Endothelial cell of umbilical vein (primary cell): Measurements from ENCODE around the gene CASK. TPM values are rescaled to one million over a fixed set of nuclear protein-coding genes. Genes with fewer than 3 reads are reported as not detected.

Experiments
- BruUV-seq: library from RNA; stranded (reverse); fragments of 400-500 nt; replicated peaks from 2 replicates; lab custom pipeline; 2021; lab: Mats Ljungman, UMichigan
- CTCF ChIA-PET: fragments of 300-600, 350-600 bp; sonication (Branson Sonifier 250); formaldehyde crosslinking; loops from one replicate; lab custom pipeline; 2021; ENCODE audit warnings: antibody characterized with exemption, inconsistent platforms; lab: Charles Lee
- POLR2A ChIA-PET: fragments of 300-600, 350-600 bp; sonication (Branson Sonifier 250); formaldehyde crosslinking; loops from one replicate; lab custom pipeline; 2021; ENCODE audit warnings: antibody characterized with exemption, inconsistent platforms; lab: Charles Lee
- DNase-seq: peaks from one replicate; pipeline ENCODE4 v3.0.0-alpha.2; 2011; ENCODE audit warnings: low read depth, low spot score
- FAIRE-seq: peaks from 2 replicates; lab custom pipeline; 2011; peaks lifted over from hg19 to GRCh38; lab: Jason Lieb, UNC
- H2AFZ ChIP-seq: 2 replicates; pipeline ENCODE4 v1.6.0; 2012; ENCODE audit warnings: low read depth, low read length, control low read depth, inconsistent platforms
- H3K27ac ChIP-seq: 2 replicates; pipeline ENCODE4 v1.5.1; 2011; ENCODE audit warnings: low read depth, mild to moderate bottlenecking, control low read depth, low read length, moderate library complexity; ENCODE audit not compliant: insufficient read depth
- H3K27me3 ChIP-seq, 2 experiments: 2 replicates each; pipeline versions ENCODE4 v1.6.0 to v1.6.1; 2011; ENCODE audit warnings: low read length in 2 of 2, mixed read lengths in 1 of 2; ENCODE audit not compliant: control insufficient read depth in 2 of 2, insufficient read depth in 2 of 2
- H3K36me3 ChIP-seq, 2 experiments: 2 replicates in 1 of 2; 3 replicates in 1 of 2; pipeline ENCODE4 v1.5.1; 2011; ENCODE audit warnings: low read length in 2 of 2, mild to moderate bottlenecking in 1 of 2, moderate library complexity in 1 of 2; ENCODE audit not compliant: control insufficient read depth in 2 of 2, insufficient read depth in 2 of 2; ENCODE audit errors: extremely low read depth in 1 of 2
- H3K4me1 ChIP-seq: 3 replicates; pipeline ENCODE4 v1.5.1; 2011; ENCODE audit warnings: mild to moderate bottlenecking, low read length; ENCODE audit not compliant: control insufficient read depth, insufficient read depth; ENCODE audit errors: extremely low read depth
- H3K4me2 ChIP-seq: 2 replicates; pipeline ENCODE4 v1.6.1; 2011; ENCODE audit warnings: low read length, control low read depth, mixed read lengths; ENCODE audit not compliant: insufficient read depth
- H3K4me3 ChIP-seq, 3 experiments: fragments of 200-600 bp in 1 of 3; sonication (generic), shearing (Covaris generic) in 1 of 3; replicated peaks in 1 of 3; 2 replicates each; pipeline ENCODE4 v1.5.1; 2011 to 2016; ENCODE audit warnings: control low read depth in 3 of 3, low read length in 3 of 3, mild to moderate bottlenecking in 2 of 3, inconsistent platforms in 1 of 3, low read depth in 1 of 3, moderate library complexity in 1 of 3; ENCODE audit not compliant: insufficient read depth in 1 of 3
- H3K79me2 ChIP-seq: 2 replicates; pipeline ENCODE4 v1.6.0; 2012; ENCODE audit warnings: low read length, inconsistent platforms; ENCODE audit not compliant: control insufficient read depth, insufficient read depth
- H3K9ac ChIP-seq: replicated peaks from 2 replicates; pipeline ENCODE3; 2011; ENCODE audit warnings: low read length, control low read depth; ENCODE audit not compliant: insufficient read depth; ENCODE audit errors: extremely low read depth
- H3K9me1 ChIP-seq: replicated peaks from 3 replicates; pipeline ENCODE4 v1.6.0; 2011; ENCODE audit warnings: mild to moderate bottlenecking, low read length; ENCODE audit not compliant: control insufficient read depth, insufficient read depth; ENCODE audit errors: extremely low read depth
- H3K9me3 ChIP-seq: replicated peaks from 2 replicates; pipeline ENCODE4 v1.5.1; 2012; ENCODE audit warnings: low read length, inconsistent platforms; ENCODE audit not compliant: control insufficient read depth, insufficient read depth
- H4K20me1 ChIP-seq: replicated peaks from 2 replicates; pipeline ENCODE3; 2011; ENCODE audit warnings: mild to moderate bottlenecking, low read length; ENCODE audit not compliant: control insufficient read depth, insufficient read depth; ENCODE audit errors: extremely low read depth
- EZH2 ChIP-seq: IDR thresholded peaks from 2 replicates; pipeline ENCODE4 v1.6.1; 2012; ENCODE audit warnings: borderline replicate concordance, low read depth, mild to moderate bottlenecking, moderate library complexity, low read length, inconsistent platforms; ENCODE audit not compliant: severe bottlenecking
- FOS ChIP-seq: IDR thresholded peaks from 2 replicates; pipeline ENCODE4 v1.6.1; 2011; ENCODE audit warnings: mild to moderate bottlenecking, low read length, moderate library complexity, borderline replicate concordance; ENCODE audit not compliant: insufficient read depth
- GATA2 ChIP-seq: IDR thresholded peaks from 2 replicates; pipeline ENCODE4 v1.7.0; 2011; ENCODE audit warnings: low read depth, mild to moderate bottlenecking, moderate library complexity, mixed read lengths, low read length; ENCODE audit not compliant: insufficient read length, insufficient read depth
- JUN ChIP-seq: IDR thresholded peaks from 2 replicates; pipeline ENCODE4 v1.6.1; 2011; ENCODE audit warnings: borderline replicate concordance, low read depth; ENCODE audit not compliant: insufficient read length, insufficient read depth
- MYC ChIP-seq: IDR thresholded peaks from one replicate; pipeline ENCODE4 v1.6.1; 2011; ENCODE audit warnings: mild to moderate bottlenecking, low read depth, low read length
- POLR2A ChIP-seq: IDR thresholded peaks from 2 replicates; pipeline ENCODE4 v1.6.1; 2012; ENCODE audit warnings: low read depth, mild to moderate bottlenecking, control low read depth, low read length
- POLR2AphosphoS5 ChIP-seq: IDR thresholded peaks from 2 replicates; pipeline ENCODE4 v1.6.1; 2012; ENCODE audit warnings: low read depth, mild to moderate bottlenecking, control low read depth, low read length, moderate library complexity; ENCODE audit not compliant: insufficient read depth
- dilution Hi-C: fragments of 300-500 bp; cut with MboI; formaldehyde crosslinking; loops from one replicate; pipeline ENCODE4 v1.15.0; 2019; ENCODE audit warnings: low sequenced_read_pairs; ENCODE audit not compliant: extremely low pct_ligation_motif_present
- intact Hi-C: fragments of 100-400 bp; cut with micrococcal nuclease; formaldehyde crosslinking; loops from one replicate; pipeline ENCODE4 v1.10.0; 2022
- polyA plus RNA-seq, 4 experiments: library from polyadenylated mRNA; depleted of rRNA in 3 of 4; stranded (reverse) in 3 of 4; unstranded in 1 of 4; fragments of >200 nt; gene quantifications; 2 replicates each; pipeline versions ENCODE4 v1.2.1 to v1.2.3, GENCODE V29; 2011 to 2012; ENCODE audit warnings: missing spikeins in 1 of 4
- total RNA-seq: library from RNA; stranded (reverse); gene quantifications from 2 replicates; pipeline ENCODE4 v1.2.3, GENCODE V29; 2021
- TF ChIP-seq, protein P1 (sequence below): IDR thresholded peaks from 2 replicates; pipeline ENCODE4 v1.6.1; 2011; ENCODE audit not compliant: insufficient read depth, insufficient read length
- TF ChIP-seq, protein P2 (sequence below), 2 donors: IDR thresholded peaks; 1 replicate in 1 of 2; 2 replicates in 1 of 2; pipeline ENCODE4 v1.5.1; 2011; ENCODE audit warnings: low read length in 2 of 2, mild to moderate bottlenecking in 2 of 2, moderate library complexity in 2 of 2, control low read depth in 1 of 2, inconsistent platforms in 1 of 2, low read depth in 1 of 2; ENCODE audit not compliant: insufficient read depth in 1 of 2; ENCODE audit errors: extremely low read depth in 1 of 2

The CASK gene
- total and polyA plus RNA-seq, 2 donors (not counting 3 experiments of a cell fraction or from before 2014, with no cell fraction given), result 6.4 to 30.4 TPM

DNA sequence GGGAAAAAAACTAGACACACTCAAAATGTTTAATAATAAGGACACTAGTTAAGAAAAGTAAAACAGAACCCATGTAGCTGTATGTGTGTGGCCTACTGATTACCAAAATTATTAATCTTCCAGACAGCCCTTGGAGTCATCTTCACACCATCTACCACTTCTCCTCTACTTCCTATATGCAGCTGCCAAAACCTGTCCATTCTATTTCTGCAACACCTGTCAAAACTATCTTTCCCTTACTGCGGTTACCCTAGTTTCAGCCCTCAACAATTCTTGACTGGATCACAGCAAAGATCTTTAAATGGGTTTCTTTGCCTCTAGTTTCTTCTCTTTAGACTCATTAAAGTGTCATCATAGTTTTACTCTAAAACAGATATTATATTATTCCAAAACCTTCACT lies 126.8 kb downstream of the CASK start:
- Histone ChIP-seq H3K4me3 (no peak overlapping the region), H3K4me1 (no peaks in the 10 kb centered on the region), H3K27ac (no peak overlapping the region), H3K36me3 (no peaks in the 10 kb centered on the region), H2AFZ (no peak overlapping the region), H3K27me3 (no peaks in the 10 kb centered on the region), H3K4me2 (no peak overlapping the region), H3K9ac (no peak overlapping the region), H3K79me2 (no peaks in the 10 kb centered on the region), H3K9me3 (no peaks in the 10 kb centered on the region), H4K20me1 (no peaks in the 10 kb centered on the region), H3K9me1 (no peaks in the 10 kb centered on the region)
- dilution Hi-C loops, result no loop called here
- ChIA-PET POLR2A (no interaction called here), CTCF (interaction anchor here (1.4 kb wide), 1 partner anchor 15 kb away, joined by 5 read pairs; no protein-coding TSS in a partner anchor)
- TF ChIP-seq EZH2 (no peak), MYC (no peak), POLR2A (no peak), GATA2 (no peak), JUN (no peak), FOS (no peak), POLR2AphosphoS5 (no peak)
- TF ChIP-seq, protein P1, sequence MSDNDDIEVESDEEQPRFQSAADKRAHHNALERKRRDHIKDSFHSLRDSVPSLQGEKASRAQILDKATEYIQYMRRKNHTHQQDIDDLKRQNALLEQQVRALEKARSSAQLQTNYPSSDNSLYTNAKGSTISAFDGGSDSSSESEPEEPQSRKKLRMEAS, result no peak
- TF ChIP-seq, protein P2, sequence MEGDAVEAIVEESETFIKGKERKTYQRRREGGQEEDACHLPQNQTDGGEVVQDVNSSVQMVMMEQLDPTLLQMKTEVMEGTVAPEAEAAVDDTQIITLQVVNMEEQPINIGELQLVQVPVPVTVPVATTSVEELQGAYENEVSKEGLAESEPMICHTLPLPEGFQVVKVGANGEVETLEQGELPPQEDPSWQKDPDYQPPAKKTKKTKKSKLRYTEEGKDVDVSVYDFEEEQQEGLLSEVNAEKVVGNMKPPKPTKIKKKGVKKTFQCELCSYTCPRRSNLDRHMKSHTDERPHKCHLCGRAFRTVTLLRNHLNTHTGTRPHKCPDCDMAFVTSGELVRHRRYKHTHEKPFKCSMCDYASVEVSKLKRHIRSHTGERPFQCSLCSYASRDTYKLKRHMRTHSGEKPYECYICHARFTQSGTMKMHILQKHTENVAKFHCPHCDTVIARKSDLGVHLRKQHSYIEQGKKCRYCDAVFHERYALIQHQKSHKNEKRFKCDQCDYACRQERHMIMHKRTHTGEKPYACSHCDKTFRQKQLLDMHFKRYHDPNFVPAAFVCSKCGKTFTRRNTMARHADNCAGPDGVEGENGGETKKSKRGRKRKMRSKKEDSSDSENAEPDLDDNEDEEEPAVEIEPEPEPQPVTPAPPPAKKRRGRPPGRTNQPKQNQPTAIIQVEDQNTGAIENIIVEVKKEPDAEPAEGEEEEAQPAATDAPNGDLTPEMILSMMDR (IDR thresholded peaks at IDR 0.05; ENCODE audit: extremely low read depth in 1 of 2, insufficient read depth in 1 of 2, low read depth in 1 of 2, low read length in 2 of 2), result no peak
- DNase-seq, result no peak
- no TSS peak for BruUV-seq
- no peak for FAIRE-seq
- intact Hi-C loops, result loop anchor here (5.0 to 10.0 kb wide), 3 partner anchors 126 to 1761 kb away; partner anchors contain the start of gene CASK
